Stimulated activated CD8-positive, alpha-beta memory T cell treated with anti-CD3 and anti-CD28 coated beads, Interleukin-4, amount 100 ng/mL, for 1 hour (primary cell): ENCODE data around the gene DLL4.

Experiments
- DNase-seq, 2 donors: peaks; one replicate each; pipeline ENCODE4 v3.0.0-alpha.2; 2020; ENCODE audit warnings: low read depth in 2 of 2, low spot score in 1 of 2

Gene DLL4

GRCh38 chr15:40928821-40929659 is at the start of gene DLL4:
Gene DLL4, plus strand, starts transcription at chr15:40929340. Its CDS starts 329 bp downstream, at chr15:40929669.
- DNase-seq, result no peak

GRCh38 chr15:40879609-40880008 is 49.5 kb upstream of the DLL4 start:
- DNase-seq, result no peak

GRCh38 chr15:40881351-40881750 is 47.8 kb upstream of the DLL4 start:
- no peak for DNase-seq

GRCh38 chr15:40886586-40886985 is 42.6 kb upstream of the DLL4 start:
- no peak for DNase-seq

GRCh38 chr15:40889112-40889511 is 40.0 kb upstream of the DLL4 start:
- no peak for DNase-seq

- no peak for DNase-seq
Observed at GRCh38 chr15:40891138-40891537, 38.0 kb upstream of the DLL4 start.

- DNase-seq, result no peak
Observed at GRCh38 chr15:40891810-40892446, 37.2 kb upstream of the DLL4 start.

- DNase-seq, result no peak
Observed at GRCh38 chr15:40892447-40893012, 36.6 kb upstream of the DLL4 start.

- DNase-seq, result no peak
Observed at GRCh38 chr15:40893019-40893670, 36.0 kb upstream of the DLL4 start.

- peak; percentile 97 to 99 for DNase-seq
Observed at GRCh38 chr15:40893733-40894680, 35.1 kb upstream of the DLL4 start, which contains the start of gene VPS18. Gene VPS18, plus strand, starts transcription at chr15:40894450. Its CDS starts 319 bp downstream, at chr15:40894769.

GRCh38 chr15:40894681-40895448 is 34.3 kb upstream of the DLL4 start:
- no peak for DNase-seq

- no peak for DNase-seq
Observed at GRCh38 chr15:40899536-40900207, 29.5 kb upstream of the DLL4 start.

GRCh38 chr15:40900256-40901052 is 28.7 kb upstream of the DLL4 start:
- no peak for DNase-seq

GRCh38 chr15:40901053-40901443 is 28.1 kb upstream of the DLL4 start:
- no peak for DNase-seq

GRCh38 chr15:40902605-40903561 is 26.3 kb upstream of the DLL4 start:
- DNase-seq, result no peak

- DNase-seq, result no peak
Observed at GRCh38 chr15:40904552-40905201, 24.5 kb upstream of the DLL4 start.
